ENCODE data around the gene ERVK3-1. TPM values are rescaled to one million over a fixed set of nuclear protein-coding genes. Genes with fewer than 3 reads are reported as not detected.

ERVK3-1 gene
- total RNA-seq, 1 experiment from 2014 or later = 84.0 TPM

DNA sequence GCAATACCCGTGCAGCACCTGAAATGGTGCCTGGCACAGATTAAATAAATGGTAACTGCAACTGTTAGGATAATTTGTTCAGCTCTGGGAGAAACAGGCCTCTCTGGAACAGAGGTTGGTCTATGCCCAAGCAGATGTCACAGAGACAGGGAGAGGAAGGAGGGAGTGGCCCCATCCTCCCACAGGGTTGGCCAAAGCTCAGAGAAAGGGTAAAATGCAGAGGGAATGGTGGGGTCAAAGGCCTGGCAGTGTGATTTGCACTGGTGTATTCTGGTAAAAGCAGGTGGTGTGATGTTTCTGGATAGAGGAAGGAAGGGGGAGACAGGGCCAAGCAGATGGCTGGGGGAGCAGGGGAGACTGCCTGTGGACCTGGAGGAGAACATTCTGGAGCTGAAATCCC lies 31.0 kb downstream of the ERVK3-1 start:
- no peak overlapping the region for H3K27ac ChIP-seq (ENCODE audit: low read length)
- H3K4me3 ChIP-seq (ENCODE audit: low read depth in 2 of 2, low read length in 2 of 2) = no peak overlapping the region
- intact Hi-C loops (cut with micrococcal nuclease; ENCODE audit: unreplicated experiment) = no loop called here
- no peaks in the 10 kb centered on the region for H3K27me3 ChIP-seq (ENCODE audit: control insufficient read depth, insufficient read depth, low read length)
- no peaks in the 10 kb centered on the region for H3K36me3 ChIP-seq (ENCODE audit: control insufficient read depth, insufficient read depth, low read length)
- TF ChIP-seq SIN3A (IDR thresholded peaks at IDR 0.05; ENCODE audit: borderline replicate concordance, insufficient read depth, low read depth, low read length) (no peak), POLR2AphosphoS5 (IDR thresholded peaks at IDR 0.05; ENCODE audit: low read depth, low read length) (no peak), TCF7L2 (IDR thresholded peaks at IDR 0.05; ENCODE audit: low read depth, low read length) (no peak)
- TF ChIP-seq, protein P1, sequence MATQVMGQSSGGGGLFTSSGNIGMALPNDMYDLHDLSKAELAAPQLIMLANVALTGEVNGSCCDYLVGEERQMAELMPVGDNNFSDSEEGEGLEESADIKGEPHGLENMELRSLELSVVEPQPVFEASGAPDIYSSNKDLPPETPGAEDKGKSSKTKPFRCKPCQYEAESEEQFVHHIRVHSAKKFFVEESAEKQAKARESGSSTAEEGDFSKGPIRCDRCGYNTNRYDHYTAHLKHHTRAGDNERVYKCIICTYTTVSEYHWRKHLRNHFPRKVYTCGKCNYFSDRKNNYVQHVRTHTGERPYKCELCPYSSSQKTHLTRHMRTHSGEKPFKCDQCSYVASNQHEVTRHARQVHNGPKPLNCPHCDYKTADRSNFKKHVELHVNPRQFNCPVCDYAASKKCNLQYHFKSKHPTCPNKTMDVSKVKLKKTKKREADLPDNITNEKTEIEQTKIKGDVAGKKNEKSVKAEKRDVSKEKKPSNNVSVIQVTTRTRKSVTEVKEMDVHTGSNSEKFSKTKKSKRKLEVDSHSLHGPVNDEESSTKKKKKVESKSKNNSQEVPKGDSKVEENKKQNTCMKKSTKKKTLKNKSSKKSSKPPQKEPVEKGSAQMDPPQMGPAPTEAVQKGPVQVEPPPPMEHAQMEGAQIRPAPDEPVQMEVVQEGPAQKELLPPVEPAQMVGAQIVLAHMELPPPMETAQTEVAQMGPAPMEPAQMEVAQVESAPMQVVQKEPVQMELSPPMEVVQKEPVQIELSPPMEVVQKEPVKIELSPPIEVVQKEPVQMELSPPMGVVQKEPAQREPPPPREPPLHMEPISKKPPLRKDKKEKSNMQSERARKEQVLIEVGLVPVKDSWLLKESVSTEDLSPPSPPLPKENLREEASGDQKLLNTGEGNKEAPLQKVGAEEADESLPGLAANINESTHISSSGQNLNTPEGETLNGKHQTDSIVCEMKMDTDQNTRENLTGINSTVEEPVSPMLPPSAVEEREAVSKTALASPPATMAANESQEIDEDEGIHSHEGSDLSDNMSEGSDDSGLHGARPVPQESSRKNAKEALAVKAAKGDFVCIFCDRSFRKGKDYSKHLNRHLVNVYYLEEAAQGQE (IDR thresholded peaks at IDR 0.05; ENCODE audit: insufficient read depth in 1 of 2, low read depth in 2 of 2, low read length in 1 of 2) = no peak
- TF ChIP-seq, protein P2, sequence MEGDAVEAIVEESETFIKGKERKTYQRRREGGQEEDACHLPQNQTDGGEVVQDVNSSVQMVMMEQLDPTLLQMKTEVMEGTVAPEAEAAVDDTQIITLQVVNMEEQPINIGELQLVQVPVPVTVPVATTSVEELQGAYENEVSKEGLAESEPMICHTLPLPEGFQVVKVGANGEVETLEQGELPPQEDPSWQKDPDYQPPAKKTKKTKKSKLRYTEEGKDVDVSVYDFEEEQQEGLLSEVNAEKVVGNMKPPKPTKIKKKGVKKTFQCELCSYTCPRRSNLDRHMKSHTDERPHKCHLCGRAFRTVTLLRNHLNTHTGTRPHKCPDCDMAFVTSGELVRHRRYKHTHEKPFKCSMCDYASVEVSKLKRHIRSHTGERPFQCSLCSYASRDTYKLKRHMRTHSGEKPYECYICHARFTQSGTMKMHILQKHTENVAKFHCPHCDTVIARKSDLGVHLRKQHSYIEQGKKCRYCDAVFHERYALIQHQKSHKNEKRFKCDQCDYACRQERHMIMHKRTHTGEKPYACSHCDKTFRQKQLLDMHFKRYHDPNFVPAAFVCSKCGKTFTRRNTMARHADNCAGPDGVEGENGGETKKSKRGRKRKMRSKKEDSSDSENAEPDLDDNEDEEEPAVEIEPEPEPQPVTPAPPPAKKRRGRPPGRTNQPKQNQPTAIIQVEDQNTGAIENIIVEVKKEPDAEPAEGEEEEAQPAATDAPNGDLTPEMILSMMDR (IDR thresholded peaks at IDR 0.05) = no peak
- CTCF ChIA-PET = no interaction called here
- no peaks in the 10 kb centered on the region for H3K4me1 ChIP-seq (ENCODE audit: control insufficient read depth, insufficient read depth, low read length)
- in situ Hi-C loops (cut with HindIII; ENCODE audit: low pct_unique_long_range_greater_than_20kb, low sequenced_read_pairs) = no loop called here
- no TSS peak for BruUV-seq (replicated peaks)
- 0 out of 2 replicates have a peak, but pooled peaks cover 4% of the 10 kb centered on the region for H3K9me3 ChIP-seq (ENCODE audit: control insufficient read depth, insufficient read depth, low read depth, low read length)
- POLR2A ChIA-PET = no interaction called here
- ATAC-seq (no peak), DNase-seq (ENCODE audit: low read depth, low spot score) (no peak)

DNA sequence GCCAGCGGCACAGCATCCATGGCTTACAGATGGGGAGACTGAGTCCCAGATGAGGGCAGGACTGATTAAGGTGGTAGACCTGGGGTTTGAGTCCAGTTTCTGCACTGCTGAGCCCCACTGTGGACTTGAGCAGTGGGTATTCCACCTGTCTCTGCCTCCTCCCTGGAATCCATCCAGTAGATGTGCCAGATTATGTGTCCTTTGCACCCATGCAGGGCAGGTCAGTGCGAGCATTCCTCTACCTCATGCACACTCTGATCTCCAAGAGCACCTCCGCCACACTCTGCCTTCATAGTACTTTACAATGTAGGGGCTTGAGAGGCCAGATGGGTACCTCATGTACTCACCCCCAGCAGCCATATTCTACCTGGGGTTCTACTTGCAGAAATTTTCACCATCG lies 31.6 kb downstream of the ERVK3-1 start:
- ATAC-seq = no peak
- TF ChIP-seq, protein P1 (IDR thresholded peaks at IDR 0.05; ENCODE audit: insufficient read depth in 1 of 2, low read depth in 2 of 2, low read length in 1 of 2) = no peak
- no peak for TF ChIP-seq TCF7L2 (IDR thresholded peaks at IDR 0.05; ENCODE audit: low read depth, low read length)
- H3K4me1 ChIP-seq (ENCODE audit: control insufficient read depth, insufficient read depth, low read length) = no peaks in the 10 kb centered on the region
- H3K36me3 ChIP-seq (ENCODE audit: control insufficient read depth, insufficient read depth, low read length) = no peaks in the 10 kb centered on the region
- BruUV-seq (replicated peaks) = no TSS peak
- no peaks in the 10 kb centered on the region for H3K27me3 ChIP-seq (ENCODE audit: control insufficient read depth, insufficient read depth, low read length)
- H3K27ac ChIP-seq (ENCODE audit: low read length) = no peak overlapping the region
- DNase-seq (ENCODE audit: low read depth, low spot score) = no peak
- in situ Hi-C loops (cut with HindIII; ENCODE audit: low pct_unique_long_range_greater_than_20kb, low sequenced_read_pairs) (no loop called here), intact Hi-C loops (cut with micrococcal nuclease; ENCODE audit: unreplicated experiment) (no loop called here)
- ChIA-PET POLR2A (no interaction called here), CTCF (no interaction called here)
- 0 out of 2 replicates have a peak, but pooled peaks cover 4% of the 10 kb centered on the region for H3K9me3 ChIP-seq (ENCODE audit: control insufficient read depth, insufficient read depth, low read depth, low read length)
- H3K4me3 ChIP-seq (ENCODE audit: low read depth in 2 of 2, low read length in 2 of 2) = no peak overlapping the region
